Stomach (tissue), 9 donors: Measurements from ENCODE around the gene ERGIC3. TPM values are rescaled to one million over a fixed set of nuclear protein-coding genes. Genes with fewer than 3 reads are reported as not detected.

Experiments used
- DNase-seq, 2 donors: peaks; one replicate each; pipeline versions ENCODE4 v3.0.0 to v3.0.0-alpha.2; 2013 to 2019
- H3K27ac ChIP-seq, 5 donors: fragments of 200-600 bp in 4 of 5; sonication (generic) in 4 of 5; one replicate each; pipeline ENCODE4 v1.5.1; 2013 to 2019; ENCODE audit warnings: mild to moderate bottlenecking in 1 of 5, moderate library complexity in 1 of 5
- H3K27me3 ChIP-seq, 3 donors: fragments of 200-600 bp; sonication (generic); one replicate each; pipeline ENCODE4 v1.5.1; 2017 to 2019; ENCODE audit warnings: mixed run types in 1 of 3
- H3K36me3 ChIP-seq, 4 donors: fragments of 200-600 bp; sonication (generic); 1 replicate in 3 of 4; 2 replicates in 1 of 4; pipeline ENCODE4 v1.5.1; 2016 to 2019
- H3K4me1 ChIP-seq, 4 donors: fragments of 200-600 bp; sonication (generic); one replicate each; pipeline ENCODE4 v1.5.1; 2016 to 2019
- H3K4me3 ChIP-seq, 4 donors: fragments of 200-600 bp; sonication (generic) in 3 of 4; one replicate each; pipeline ENCODE4 v1.5.1; 2016 to 2019; ENCODE audit warnings: mild to moderate bottlenecking in 1 of 4
- H3K9me3 ChIP-seq, 4 donors: fragments of 200-600 bp; sonication (generic); one replicate each; pipeline ENCODE4 v1.5.1; 2016 to 2019
- CTCF ChIP-seq, 7 experiments: fragments of 450-650 bp in 4 of 7; fragments of 200-600 bp in 3 of 7; sonication (generic) in 3 of 7; IDR thresholded peaks; one replicate each; pipeline ENCODE4 v1.5.1; 2016 to 2019; ENCODE audit warnings: antibody characterized with exemption in 7 of 7, control low read depth in 2 of 7, mild to moderate bottlenecking in 1 of 7
- EP300 ChIP-seq: sonication (generic); formaldehyde crosslinking; IDR thresholded peaks from one replicate; pipeline ENCODE4 v1.6.1; 2017; ENCODE audit warnings: antibody characterized with exemption
- POLR2A ChIP-seq, 4 donors: fragments of 450-650 bp; IDR thresholded peaks; one replicate each; pipeline ENCODE4 v1.6.1; 2016; ENCODE audit warnings: antibody characterized with exemption in 4 of 4, control low read depth in 2 of 4, mild to moderate bottlenecking in 1 of 4, moderate library complexity in 1 of 4
- POLR2AphosphoS5 ChIP-seq, 3 donors: sonication (generic); formaldehyde crosslinking; IDR thresholded peaks; one replicate each; pipeline ENCODE4 v1.6.1; 2016; ENCODE audit warnings: antibody characterized with exemption in 3 of 3
- WGBS, 5 donors: extraction: QIAGEN DNeasy Blood & Tissue Kit in 3 of 5; methylation state at CpG; one replicate each; pipeline versions ENCODE4 v1.1.5 to v1.1.7; 2013 to 2018; 5-methylcytosine and 5-hydroxymethylcytosine counted together
- intact Hi-C: fragments of 100-400 bp; cut with DNase I; formaldehyde crosslinking; loops from one replicate; pipeline ENCODE4 v1.15.1; 2023; ENCODE audit warnings: low total_unique reads
- polyA plus RNA-seq, 3 donors: library from polyadenylated mRNA; stranded (reverse); fragments of 200-250 nt; gene quantifications; one replicate each; pipeline ENCODE4 v1.2.3, GENCODE V29; 2013
- total RNA-seq, 5 donors: library from RNA; depleted of rRNA; stranded (reverse); fragments of >200 nt; gene quantifications; one replicate each; pipeline versions ENCODE4 v1.1.0 to v1.2.3, GENCODE V29; 2014 to 2016
- donor health status: healthy with polysubstance abuse.
- donor health status: Bipolar disorder and iron deficiency.
- donor health status: healthy.

The ERGIC3 gene
- total and polyA plus RNA-seq, 8 donors: 32.1 to 302 (median 220) TPM

- intact Hi-C loops: no loop called here
- WGBS, 5 donors: 74 to 86% (median 83%) methylated on average over 3 of the region's 3 CpGs
- Histone ChIP-seq H3K4me3 (no peak overlapping the region), H3K4me1 (peaks cover 0 to 19% (median 0%) of the 10 kb centered on the region in 4 donors), H3K27me3 (no peaks in the 10 kb centered on the region), H3K36me3 (peaks cover 57 to 100% (median 99%) of the 10 kb centered on the region in 4 donors), H3K27ac (no peak overlapping the region), H3K9me3 (no peaks in the 10 kb centered on the region)
- DNase-seq: no peak
- TF ChIP-seq CTCF (IDR thresholded peaks at IDR 0.05) (no peak), POLR2AphosphoS5 (IDR thresholded peaks at IDR 0.05) (no peak), POLR2A (IDR thresholded peaks at IDR 0.05) (no peak), EP300 (no peak)
Observed at GRCh38 chr20:35506179-35506578, 35.7 kb upstream of the ERGIC3 start.

GRCh38 chr20:35506872-35507638 is 34.8 kb upstream of the ERGIC3 start:
- DNase-seq: no peak
- Histone ChIP-seq H3K27ac (no peak overlapping the region), H3K27me3 (no peaks in the 10 kb centered on the region), H3K36me3 (peaks cover 64 to 100% (median 99%) of the 10 kb centered on the region in 4 donors), H3K9me3 (no peaks in the 10 kb centered on the region), H3K4me1 (peaks cover 0 to 19% (median 0%) of the 10 kb centered on the region in 4 donors), H3K4me3 (no peak overlapping the region)
- WGBS, 5 donors: 82 to 92% (median 91%) methylated on average over 4 to 6 of the region's 6 CpGs
- TF ChIP-seq POLR2A (IDR thresholded peaks at IDR 0.05) (no peak), EP300 (no peak), POLR2AphosphoS5 (IDR thresholded peaks at IDR 0.05) (no peak), CTCF (IDR thresholded peaks at IDR 0.05) (no peak)
- intact Hi-C loops: no loop called here

- peaks cover 51 to 99% (median 96%) of the 10 kb centered on the region in 4 donors for H3K36me3 ChIP-seq
- TF ChIP-seq POLR2AphosphoS5 (IDR thresholded peaks at IDR 0.05) (no peak), EP300 (no peak), CTCF (IDR thresholded peaks at IDR 0.05) (no peak), POLR2A (IDR thresholded peaks at IDR 0.05) (no peak)
- H3K4me3 ChIP-seq: no peak overlapping the region
- no peaks in the 10 kb centered on the region for H3K9me3 ChIP-seq
- 78 to 93% (median 90%) methylated on average over 10 of the region's 10 CpGs for WGBS, 5 donors
- peaks cover 0 to 10% (median 0%) of the 10 kb centered on the region in 4 donors for H3K4me1 ChIP-seq
- intact Hi-C loops: no loop called here
- H3K27me3 ChIP-seq: no peaks in the 10 kb centered on the region
- H3K27ac ChIP-seq: no peak overlapping the region
- DNase-seq: no peak
Observed at GRCh38 chr20:35508493-35509218, 33.2 kb upstream of the ERGIC3 start.

- Histone ChIP-seq H3K36me3 (peaks cover 45 to 94% (median 86%) of the 10 kb centered on the region in 4 donors), H3K27me3 (no peaks in the 10 kb centered on the region), H3K9me3 (no peaks in the 10 kb centered on the region), H3K27ac (no peak overlapping the region), H3K4me3 (no peak overlapping the region), H3K4me1 (peaks cover 0 to 22% (median 10%) of the 10 kb centered on the region in 4 donors)
- TF ChIP-seq POLR2AphosphoS5 (IDR thresholded peaks at IDR 0.05) (no peak), POLR2A (IDR thresholded peaks at IDR 0.05) (no peak), EP300 (no peak), CTCF (IDR thresholded peaks at IDR 0.05) (no peak)
- DNase-seq: no peak
- 74 to 86% (median 77%) methylated on average over 11 to 12 of the region's 12 CpGs for WGBS, 5 donors
- intact Hi-C loops: no loop called here
Observed at GRCh38 chr20:35510951-35511735, 30.7 kb upstream of the ERGIC3 start.
